ENCODE measurements around the gene PRELID3B.
A peak's percentile ranks its signal among the peaks of the same experiment; 100 is the strongest.

PRELID3B gene

DNA sequence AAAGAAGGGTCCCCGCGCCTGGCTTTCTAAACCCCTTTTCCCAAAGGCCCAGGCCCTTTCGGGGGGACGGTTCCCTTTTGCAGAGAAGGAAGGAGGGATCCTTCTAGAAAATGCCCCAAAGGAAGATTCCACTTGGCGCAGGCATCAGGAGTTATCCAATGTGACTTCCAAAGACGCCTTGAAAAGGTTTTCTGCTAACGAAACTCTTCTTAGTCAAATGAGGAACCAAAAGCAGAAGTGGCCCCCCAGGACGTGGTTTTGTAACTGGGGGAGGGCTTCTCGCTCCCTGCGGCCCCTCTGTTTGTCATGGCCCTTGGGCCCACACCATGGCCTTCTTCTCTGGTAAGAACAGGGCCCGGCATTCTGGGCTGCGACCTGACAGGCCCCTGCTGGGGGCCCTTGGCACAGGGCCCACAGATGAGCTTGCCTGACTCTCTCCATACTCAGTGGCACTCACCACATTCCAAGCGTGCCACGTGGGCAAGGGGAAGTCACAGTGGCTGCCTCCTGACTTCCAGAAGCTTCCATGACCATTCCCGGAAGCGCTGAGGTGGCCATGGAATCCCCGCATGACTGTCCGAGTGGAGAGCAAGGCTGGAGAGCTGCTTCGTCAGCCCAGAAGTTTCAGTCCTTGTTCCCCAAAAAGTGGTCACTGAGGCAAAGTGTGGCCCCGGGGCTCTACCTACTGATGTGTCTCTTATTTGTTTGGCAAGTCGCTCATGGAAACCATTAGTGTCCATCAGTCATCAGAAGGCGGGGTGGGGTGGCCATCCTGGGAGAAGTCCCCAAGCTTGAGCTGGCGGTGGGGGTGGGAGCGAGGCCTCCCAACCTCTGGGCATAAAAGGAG is 34.7 kb downstream of the PRELID3B start:
- Histone ChIP-seq H3K4me2 (ENCODE audit: low read length) (peak overlapping the region; percentile 91), H3K9me3 (ENCODE audit: control insufficient read depth, insufficient read depth, low read length) (no peaks in the 10 kb centered on the region), H3K27me3 (ENCODE audit: control insufficient read depth, low read length) (no peaks in the 10 kb centered on the region), H3K4me1 (ENCODE audit: control insufficient read depth, low read length) (peaks cover 67% of the 10 kb centered on the region), H3K36me3 (ENCODE audit: control insufficient read depth, low read length) (peaks cover 30% of the 10 kb centered on the region), H3K79me2 (ENCODE audit: control insufficient read depth, low read length) (peaks cover 40% of the 10 kb centered on the region), H4K20me1 (ENCODE audit: control insufficient read depth, insufficient read depth, low read depth, low read length) (peaks cover 14% of the 10 kb centered on the region; the same call in 1 of the 2 replicates), H3F3A (ENCODE audit: control insufficient read depth, insufficient read depth) (peaks cover 9% of the 10 kb centered on the region), H3K4me3 (ENCODE audit: low read length) (peak overlapping the region; percentile 84), H3K9me2 (replicated peaks; ENCODE audit: control insufficient read depth, low read length) (no peaks in the 10 kb centered on the region), H3K27ac (ENCODE audit: low read depth, low read length) (peak overlapping the region; percentile 88)
- TF ChIP-seq, protein P1, sequence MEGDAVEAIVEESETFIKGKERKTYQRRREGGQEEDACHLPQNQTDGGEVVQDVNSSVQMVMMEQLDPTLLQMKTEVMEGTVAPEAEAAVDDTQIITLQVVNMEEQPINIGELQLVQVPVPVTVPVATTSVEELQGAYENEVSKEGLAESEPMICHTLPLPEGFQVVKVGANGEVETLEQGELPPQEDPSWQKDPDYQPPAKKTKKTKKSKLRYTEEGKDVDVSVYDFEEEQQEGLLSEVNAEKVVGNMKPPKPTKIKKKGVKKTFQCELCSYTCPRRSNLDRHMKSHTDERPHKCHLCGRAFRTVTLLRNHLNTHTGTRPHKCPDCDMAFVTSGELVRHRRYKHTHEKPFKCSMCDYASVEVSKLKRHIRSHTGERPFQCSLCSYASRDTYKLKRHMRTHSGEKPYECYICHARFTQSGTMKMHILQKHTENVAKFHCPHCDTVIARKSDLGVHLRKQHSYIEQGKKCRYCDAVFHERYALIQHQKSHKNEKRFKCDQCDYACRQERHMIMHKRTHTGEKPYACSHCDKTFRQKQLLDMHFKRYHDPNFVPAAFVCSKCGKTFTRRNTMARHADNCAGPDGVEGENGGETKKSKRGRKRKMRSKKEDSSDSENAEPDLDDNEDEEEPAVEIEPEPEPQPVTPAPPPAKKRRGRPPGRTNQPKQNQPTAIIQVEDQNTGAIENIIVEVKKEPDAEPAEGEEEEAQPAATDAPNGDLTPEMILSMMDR (IDR thresholded peaks at IDR 0.05; ENCODE audit: low read depth, low read length, poor library complexity, severe bottlenecking) = no peak
- no peak for TF ChIP-seq EZH2phosphoT487 (IDR thresholded peaks at IDR 0.05; ENCODE audit: borderline replicate concordance, low read length)

DNA sequence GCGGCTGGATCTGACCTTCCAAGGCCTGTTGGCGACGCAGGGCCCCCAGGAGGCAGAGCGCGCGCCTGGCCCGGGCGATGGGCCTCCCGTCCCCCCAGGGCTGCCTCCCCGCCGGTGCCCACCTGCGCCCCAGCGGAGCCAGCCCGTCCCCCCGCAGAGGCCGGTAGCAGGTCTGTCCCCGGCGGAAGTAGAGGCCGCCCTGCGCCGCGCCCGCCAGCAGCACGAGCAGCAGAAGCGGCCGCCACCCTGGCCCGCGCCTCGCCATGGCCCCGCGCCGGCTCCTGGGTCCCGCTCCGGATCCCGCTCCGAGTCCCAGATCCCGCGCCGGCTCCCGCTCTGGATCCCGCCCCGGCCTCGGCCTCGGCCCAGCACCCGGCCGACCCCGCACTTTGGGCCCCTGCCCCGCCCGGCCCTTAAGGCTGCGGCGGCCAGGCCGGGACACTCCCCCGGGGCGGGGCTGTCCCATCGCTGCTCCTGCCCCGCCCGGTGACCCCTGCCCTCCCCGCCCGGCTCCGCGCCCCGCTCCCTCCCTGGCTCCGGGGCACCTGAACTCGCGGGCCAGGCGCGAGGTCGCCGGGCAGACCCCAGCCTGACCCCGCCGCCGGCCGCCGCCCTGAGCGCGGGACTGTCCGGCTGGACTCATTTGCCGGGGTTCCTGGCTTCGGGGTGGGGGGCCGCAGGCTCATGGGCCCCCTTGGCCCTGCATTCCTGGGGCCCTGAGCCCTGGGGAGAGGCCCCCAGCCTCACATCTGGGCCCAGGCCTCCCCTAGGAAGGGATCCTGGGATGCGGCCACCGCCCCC is 35.5 kb downstream of the PRELID3B start, which contains the start of gene CTSZ:
TSS of gene CTSZ (minus strand) at position 391 of the 801 bp plus-strand sequence. CDS start at position 265, 126 bp downstream.
- TF ChIP-seq, protein P1 (IDR thresholded peaks at IDR 0.05; ENCODE audit: low read depth, low read length, poor library complexity, severe bottlenecking) = no peak
- no peak for TF ChIP-seq EZH2phosphoT487 (IDR thresholded peaks at IDR 0.05; ENCODE audit: borderline replicate concordance, low read length)
- Histone ChIP-seq H3K27ac (ENCODE audit: low read depth, low read length) (peak within 1 kb of the TSS; percentile 88), H3K4me3 (ENCODE audit: low read length) (peak within 1 kb of the TSS; percentile 84), H3K9me2 (replicated peaks; ENCODE audit: control insufficient read depth, low read length) (no peaks in the 10 kb centered on the region), H3K36me3 (ENCODE audit: control insufficient read depth, low read length) (peaks cover 39% of the 10 kb centered on the region), H3K79me2 (ENCODE audit: control insufficient read depth, low read length) (peaks cover 48% of the 10 kb centered on the region), H4K20me1 (ENCODE audit: control insufficient read depth, insufficient read depth, low read depth, low read length) (peaks cover 16% of the 10 kb centered on the region; the same call in 1 of the 2 replicates), H3F3A (ENCODE audit: control insufficient read depth, insufficient read depth) (peaks cover 9% of the 10 kb centered on the region), H3K4me1 (ENCODE audit: control insufficient read depth, low read length) (peaks cover 67% of the 10 kb centered on the region), H3K9me3 (ENCODE audit: control insufficient read depth, insufficient read depth, low read length) (no peaks in the 10 kb centered on the region), H3K27me3 (ENCODE audit: control insufficient read depth, low read length) (no peaks in the 10 kb centered on the region), H3K4me2 (ENCODE audit: low read length) (peak within 1 kb of the TSS; percentile 91)

DNA sequence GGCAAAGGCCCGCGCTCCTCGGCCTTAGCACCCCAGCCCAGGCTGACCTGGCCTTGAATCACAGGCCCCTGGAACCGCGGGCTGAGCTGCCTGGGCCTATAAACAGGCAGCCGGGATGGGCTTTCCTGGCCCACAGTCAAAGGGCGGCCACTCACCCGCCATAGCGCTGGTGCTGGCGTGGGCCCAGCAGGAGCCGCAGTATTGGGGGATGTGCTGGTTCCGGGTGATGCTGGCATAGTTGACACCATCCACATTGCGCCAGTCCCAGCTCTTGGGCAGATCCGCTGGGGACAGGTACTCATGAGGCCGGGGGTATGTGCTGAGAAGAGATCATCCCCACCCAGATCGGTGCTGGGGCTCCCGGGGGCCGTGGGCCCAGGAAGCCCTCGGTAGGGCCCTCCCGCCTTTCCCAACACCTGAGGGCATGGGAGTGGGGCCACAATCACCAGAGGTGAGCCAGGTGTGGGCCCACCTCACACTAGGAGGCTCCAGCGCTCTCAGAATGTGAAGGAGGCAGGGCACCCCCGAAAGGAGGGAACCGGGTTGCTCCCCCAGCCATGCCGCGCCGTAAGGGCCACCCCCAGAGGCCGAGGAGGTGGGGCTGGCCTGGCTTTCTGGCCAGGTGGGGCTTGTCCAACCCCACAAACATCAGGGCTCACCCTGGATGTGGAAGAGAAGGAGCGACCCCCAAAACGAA is 36.3 kb downstream of the PRELID3B start:
- no peaks in the 10 kb centered on the region for H3K27me3 ChIP-seq (ENCODE audit: control insufficient read depth, low read length)
- peaks cover 9% of the 10 kb centered on the region for H3F3A ChIP-seq (ENCODE audit: control insufficient read depth, insufficient read depth)
- H3K27ac ChIP-seq (ENCODE audit: low read depth, low read length) = peak overlapping the region; percentile 88
- H3K4me3 ChIP-seq (ENCODE audit: low read length) = peak overlapping the region; percentile 84
- no peaks in the 10 kb centered on the region for H3K9me2 ChIP-seq (replicated peaks; ENCODE audit: control insufficient read depth, low read length)
- peak overlapping the region; percentile 91 for H3K4me2 ChIP-seq (ENCODE audit: low read length)
- peaks cover 16% of the 10 kb centered on the region; the same call in 1 of the 2 replicates for H4K20me1 ChIP-seq (ENCODE audit: control insufficient read depth, insufficient read depth, low read depth, low read length)
- no peak for TF ChIP-seq EZH2phosphoT487 (IDR thresholded peaks at IDR 0.05; ENCODE audit: borderline replicate concordance, low read length)
- TF ChIP-seq, protein P1 (IDR thresholded peaks at IDR 0.05; ENCODE audit: low read depth, low read length, poor library complexity, severe bottlenecking) = no peak
- H3K79me2 ChIP-seq (ENCODE audit: control insufficient read depth, low read length) = peaks cover 54% of the 10 kb centered on the region
- no peaks in the 10 kb centered on the region for H3K9me3 ChIP-seq (ENCODE audit: control insufficient read depth, insufficient read depth, low read length)
- peaks cover 46% of the 10 kb centered on the region for H3K36me3 ChIP-seq (ENCODE audit: control insufficient read depth, low read length)
- peaks cover 65% of the 10 kb centered on the region for H3K4me1 ChIP-seq (ENCODE audit: control insufficient read depth, low read length)

Data from DOHH2 (cell line).